CD4-positive, alpha-beta T cell treated with Interleukin-12 subunit alpha and Interleukin-12 subunit beta, for 1 hour (primary cell): ENCODE measurements around the gene METTL14.

Experiments
- DNase-seq: peaks from one replicate; pipeline ENCODE4 v3.0.0-alpha.2; 2020

METTL14 gene

DNA sequence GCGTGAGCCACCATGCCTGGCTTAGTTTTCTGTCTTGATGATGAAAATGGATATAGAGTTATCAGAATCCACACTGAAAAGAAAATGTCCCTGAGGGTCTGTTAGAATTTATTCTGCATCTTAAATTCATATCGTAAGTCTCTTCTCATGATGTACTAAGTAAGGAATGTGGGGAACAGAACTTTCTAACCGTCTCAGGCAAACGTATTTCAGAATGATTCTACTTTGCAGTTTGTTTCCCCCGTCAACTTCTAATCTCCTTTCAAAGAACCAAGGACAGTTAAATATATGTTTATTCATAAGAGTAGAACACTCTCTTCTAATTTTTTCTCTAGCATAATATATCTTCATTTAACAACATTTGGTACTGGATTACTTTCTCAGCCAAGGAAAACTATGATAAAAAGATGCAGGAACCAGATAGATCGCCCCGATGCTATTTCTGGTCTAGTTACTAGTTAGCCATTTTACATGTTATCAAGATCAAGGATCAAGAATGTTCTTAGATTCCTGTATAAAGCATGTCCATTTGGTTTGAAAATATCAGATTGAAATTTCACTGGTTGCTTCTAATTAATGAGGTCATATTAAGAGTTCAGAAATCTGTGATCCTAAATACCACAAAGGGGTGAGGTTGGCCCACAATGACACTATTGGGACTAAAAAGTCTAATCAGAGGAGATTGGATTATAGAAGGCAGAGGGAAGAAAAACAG is 49.5 kb downstream of the METTL14 start:
- no peak for DNase-seq

- DNase-seq, result no peak
These were observed 51.7 kb downstream of the METTL14 start for GRCh38 chr4:118736900-118737299.

GRCh38 chr4:118738090-118738489 is 52.9 kb downstream of the METTL14 start:
- DNase-seq, result no peak

DNA sequence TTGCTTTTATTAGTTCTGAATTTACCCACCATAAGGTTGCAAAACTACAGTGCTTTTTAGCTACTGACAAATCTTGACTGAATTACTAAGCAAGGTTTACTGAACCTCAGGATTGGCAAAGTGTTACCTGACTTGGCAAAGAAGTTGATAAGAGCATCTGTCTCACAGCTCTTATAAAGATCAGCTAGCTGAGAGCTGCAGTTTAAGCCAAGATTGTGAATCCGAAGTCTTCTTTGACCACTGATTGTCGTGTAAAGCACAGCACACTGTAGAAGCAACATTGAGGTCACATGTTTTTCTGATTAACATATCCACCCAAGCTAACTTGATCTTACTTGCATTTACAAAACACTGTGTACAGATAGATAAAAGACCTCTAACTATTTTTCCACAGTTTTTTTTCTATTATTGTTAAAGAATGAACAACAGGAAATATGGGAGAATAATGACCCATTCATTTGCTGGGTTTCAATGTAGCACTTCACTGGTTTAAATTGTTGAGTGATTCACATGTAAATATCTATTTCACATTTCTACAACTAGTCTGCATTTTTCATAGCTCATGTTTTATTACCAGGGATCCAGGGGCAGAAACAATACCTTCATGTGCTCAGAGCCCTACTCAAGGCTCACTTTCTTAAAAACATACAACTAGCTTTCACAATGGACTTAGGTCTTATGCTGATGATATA is 54.0 kb downstream of the METTL14 start:
- DNase-seq, result no peak

GRCh38 chr4:118740869-118741268 is 55.7 kb downstream of the METTL14 start:
- peak; percentile 23 for DNase-seq

DNA sequence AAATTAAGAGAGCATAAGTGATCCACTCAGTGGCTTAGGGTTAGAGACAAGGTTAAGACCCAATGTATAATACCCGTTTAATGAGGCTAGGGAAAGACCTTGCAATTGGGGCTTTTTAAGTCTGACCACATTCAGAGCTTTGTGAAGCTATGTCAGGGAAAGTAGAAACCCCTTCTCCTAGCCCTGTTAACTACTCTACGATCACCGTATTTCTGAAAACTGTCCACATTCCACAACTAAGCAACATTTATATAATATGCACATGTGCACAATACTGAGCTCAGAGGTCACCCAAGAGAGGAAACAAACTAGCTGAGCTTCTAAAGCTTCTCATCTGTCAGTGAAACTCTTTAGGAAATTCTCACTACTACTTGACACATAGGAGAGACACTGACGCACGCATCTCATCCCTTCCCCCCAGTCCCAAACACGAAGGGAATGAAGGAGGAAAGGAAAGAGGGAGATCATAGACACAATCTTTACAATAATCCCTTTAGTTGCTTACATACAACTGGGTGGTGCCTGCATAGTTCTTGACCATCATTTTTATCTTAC is 56.2 kb downstream of the METTL14 start:
- DNase-seq, result no peak

- no peak for DNase-seq
These were observed 56.9 kb downstream of the METTL14 start for GRCh38 chr4:118742050-118742449.

DNA sequence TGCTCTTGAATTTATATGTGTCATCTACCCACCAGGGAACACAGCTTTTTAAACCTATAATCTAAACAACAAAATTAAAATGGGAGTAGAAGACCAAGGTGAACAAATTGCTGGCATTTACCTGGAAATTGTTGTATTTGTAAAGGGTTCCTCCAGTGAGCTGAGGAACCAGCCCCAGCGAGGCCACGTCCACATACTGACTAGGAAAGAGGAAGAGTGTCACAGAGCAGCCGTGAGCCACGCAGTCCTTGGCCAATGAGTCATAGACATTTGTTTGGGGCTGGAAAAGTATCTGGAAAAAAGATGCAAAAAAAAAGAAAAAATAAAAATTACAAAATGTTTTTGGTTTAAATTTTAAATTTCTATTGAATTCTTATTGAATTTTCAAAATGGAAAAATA is 58.7 kb downstream of the METTL14 start:
- no peak for DNase-seq

DNA sequence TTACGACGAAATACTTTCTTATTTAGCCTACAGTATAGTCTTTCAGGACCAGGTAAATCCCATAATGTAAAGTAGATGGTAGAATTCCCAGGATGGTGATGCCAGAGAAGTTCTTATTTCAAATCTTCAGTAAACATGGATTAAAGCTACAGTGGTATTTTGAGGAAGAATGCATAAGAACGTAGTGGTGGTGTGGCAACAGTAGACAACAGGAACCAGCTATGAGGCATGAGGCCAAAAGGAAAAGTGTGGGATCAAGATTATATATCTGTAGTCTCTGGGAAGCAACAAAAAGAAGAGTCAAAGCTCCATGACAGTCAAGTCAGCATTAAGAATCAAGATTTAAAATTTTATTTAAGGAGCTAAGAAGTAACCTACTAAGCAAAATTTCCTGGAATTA is 60.2 kb downstream of the METTL14 start:
- DNase-seq, result no peak

DNA sequence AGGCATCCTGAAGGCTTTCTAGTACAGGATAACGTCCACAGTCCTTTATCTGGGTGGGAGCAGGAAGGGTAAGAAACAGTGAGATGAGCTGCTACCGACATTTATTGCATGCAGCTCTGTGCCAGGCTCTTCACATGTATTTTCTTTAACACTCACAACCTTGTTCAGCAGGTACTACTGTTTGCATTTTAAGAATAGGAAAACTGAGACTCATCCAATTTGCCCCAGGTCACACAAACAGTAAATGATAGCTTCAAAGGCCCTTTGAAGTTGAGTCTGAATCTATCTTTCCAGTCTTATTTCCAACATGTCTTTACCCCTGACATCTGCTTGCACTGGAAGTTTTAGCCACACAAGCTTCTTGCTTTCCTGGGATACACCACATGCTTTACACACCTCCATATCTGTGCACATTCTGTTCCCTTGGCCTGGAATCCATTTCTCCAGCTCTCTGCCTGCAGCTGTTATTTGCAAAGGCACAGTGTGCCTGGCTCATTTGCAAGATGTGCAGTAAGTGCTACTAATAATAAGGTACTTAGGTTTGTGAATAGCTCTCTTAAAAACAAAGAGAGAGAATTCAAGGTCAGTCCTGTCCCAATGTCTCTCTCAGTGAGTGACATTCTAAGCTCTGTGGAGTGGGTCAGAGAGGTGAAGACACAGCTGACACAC is 61.2 kb downstream of the METTL14 start:
- DNase-seq, result no peak

GRCh38 chr4:118749347-118749988 is 64.3 kb downstream of the METTL14 start:
- no peak for DNase-seq

DNA sequence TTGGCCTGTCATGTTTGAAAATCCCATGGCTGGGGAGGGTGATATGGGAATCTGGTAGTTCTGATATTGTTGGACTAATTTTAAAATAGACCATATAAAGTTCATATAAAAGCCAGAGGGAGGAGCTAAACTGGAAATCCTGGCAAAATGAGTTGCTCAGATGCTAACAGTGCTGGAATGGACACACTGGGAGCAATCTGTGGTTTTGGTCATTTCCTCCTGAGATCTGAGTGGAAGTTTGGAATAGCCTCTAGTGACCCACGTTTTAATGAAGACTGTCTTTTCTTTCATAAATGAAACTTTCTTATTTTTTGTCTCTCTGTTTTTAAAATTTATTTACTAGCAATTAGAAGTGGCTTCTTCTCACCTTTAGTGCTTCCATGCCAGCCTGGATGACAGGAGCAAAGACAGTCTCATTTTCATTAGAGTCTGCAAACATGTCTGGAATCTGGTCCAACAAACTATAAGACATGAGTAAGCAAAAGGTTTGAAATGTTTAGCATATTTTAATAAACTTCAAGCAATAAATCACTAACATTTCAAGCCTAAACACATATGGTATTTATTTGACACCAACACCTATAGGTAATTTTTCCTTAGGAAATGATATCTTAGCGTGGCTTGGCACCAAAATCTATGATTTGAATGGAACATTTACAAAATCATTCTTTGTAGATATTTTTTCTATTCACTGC is 66.6 kb downstream of the METTL14 start:
- DNase-seq, result no peak

DNA sequence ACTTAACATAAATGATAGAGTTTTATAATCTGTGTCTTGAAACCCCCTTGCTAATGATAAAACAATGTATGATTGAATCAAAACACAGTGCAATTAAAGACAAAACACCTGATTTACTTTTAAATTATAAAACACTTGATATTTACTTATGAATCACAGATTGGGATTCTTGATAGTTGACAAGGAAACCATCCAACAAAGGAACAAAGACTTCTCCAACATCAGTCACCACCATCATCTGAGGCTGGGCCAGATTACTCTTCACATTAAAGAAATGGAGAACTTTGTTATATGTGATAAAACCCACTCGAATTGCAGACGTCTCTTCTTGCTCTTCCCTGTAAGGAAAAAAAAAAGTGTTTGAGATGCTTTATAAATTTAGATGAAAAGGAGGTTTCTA is 67.4 kb downstream of the METTL14 start:
- no peak for DNase-seq

DNA sequence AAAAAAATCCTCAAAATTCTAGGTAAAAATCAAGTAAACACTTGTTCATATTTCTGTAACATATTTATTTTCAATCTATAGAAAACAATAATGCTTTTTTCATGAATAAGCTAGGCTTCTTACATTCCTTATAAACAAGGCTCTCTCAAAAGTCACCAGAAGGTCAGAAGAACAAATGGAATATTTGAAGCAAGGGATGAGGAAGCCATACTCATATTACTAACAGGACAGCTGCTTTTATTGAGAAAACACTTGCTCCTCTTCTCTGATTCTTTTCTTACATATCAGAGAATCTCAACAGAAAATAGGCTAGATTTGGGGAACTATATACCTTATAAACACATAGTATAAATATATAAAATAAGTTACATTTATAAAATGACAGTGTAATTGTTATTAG is 67.9 kb downstream of the METTL14 start:
- DNase-seq, result no peak

DNA sequence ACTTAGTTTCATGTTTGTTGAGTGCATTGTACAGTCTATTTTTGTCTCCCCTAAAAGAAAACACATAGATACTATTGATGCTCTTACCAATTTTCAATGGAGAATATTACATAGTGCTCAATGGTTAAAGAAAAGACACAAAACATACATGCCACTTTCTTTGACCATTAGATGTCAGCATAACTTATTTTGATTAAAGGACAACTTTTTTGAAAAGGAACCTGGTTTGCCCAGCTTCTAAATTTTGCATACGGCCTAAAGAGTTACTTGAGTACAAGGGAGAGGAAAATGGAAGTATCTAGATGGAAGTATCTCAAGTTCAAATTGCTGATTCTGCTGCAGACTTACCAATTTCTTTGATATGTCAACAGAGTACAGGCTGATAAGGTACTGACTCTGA is 68.5 kb downstream of the METTL14 start:
- DNase-seq, result no peak

DNA sequence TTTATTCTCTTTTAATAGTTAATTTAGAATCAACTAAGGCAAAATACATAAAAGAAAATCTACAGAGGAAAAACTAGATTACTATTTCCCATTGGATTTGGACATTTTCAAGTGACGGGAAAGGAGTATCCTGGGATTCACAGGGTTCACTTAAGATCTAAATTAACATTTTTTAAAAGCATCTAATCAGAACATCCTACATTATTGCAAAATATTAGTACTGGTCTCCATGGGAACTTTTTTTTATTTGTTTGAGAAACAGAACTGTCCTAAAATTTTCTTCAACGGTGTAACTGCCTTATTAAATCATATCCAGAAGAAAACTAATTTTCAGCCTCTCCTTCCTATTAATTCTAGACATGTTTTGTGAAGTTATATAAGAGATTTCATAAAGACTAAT is 69.7 kb downstream of the METTL14 start:
- no peak for DNase-seq

DNA sequence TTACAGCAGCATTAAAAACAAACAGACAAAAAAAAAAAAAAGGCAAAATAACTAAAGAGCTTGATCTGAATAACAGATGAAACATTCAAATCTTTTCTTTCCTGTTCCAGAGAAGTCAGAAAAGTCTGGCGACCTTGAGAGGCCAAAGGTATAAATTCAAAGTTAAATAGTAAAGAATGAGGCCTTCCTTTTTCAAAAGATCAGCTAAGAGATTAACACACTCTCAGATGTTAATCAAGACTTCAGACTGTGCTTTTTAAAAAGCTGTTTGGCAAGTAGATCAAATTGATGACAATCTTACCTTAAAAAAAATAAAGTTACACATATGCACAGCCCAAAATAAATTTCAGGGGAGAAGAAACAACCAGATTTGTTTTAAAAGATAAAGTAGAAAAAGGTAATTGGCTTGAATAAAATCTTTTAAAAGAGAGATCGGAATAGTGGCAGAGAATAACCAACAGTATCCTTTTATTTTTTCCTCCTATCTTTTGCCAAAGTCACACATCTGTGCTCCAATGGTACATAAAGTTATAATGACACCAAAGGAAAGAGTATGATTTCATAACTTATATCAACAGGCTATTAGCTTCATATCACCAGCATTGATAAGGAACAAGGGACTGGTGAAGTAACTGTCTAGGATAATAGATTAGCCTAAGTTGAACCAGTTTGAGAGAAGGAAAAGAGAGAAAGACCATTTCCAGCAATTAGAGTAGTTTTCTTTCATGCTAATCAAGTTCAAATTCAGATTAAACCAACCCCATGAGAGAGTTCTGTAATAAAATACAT is 70.4 kb downstream of the METTL14 start:
- no peak for DNase-seq

DNA sequence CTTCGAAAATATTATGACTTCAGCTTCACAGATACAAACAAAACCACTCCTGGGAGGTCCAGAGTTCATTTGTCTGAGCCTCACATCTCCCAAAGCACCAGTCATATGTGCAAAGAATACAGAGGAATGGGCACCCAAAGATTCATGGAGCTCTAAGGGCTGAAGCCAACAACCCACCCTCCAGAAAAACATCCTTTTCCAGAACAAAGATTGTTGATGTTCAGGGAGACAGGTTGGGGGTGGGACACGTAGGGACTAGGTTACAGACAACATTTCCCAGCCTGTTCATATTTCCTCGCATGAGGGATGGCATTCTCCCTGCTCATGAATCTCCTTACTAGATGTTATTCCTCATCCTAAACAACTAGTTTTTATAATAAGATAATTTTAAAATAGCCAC is 71.2 kb downstream of the METTL14 start:
- DNase-seq, result no peak

GRCh38 chr4:118756958-118757357 is 71.8 kb downstream of the METTL14 start:
- DNase-seq, result no peak

- DNase-seq, result no peak
These were observed 72.6 kb downstream of the METTL14 start for GRCh38 chr4:118757761-118758251.

- no peak for DNase-seq
These were observed 73.1 kb downstream of the METTL14 start for GRCh38 chr4:118758293-118758692.

DNA sequence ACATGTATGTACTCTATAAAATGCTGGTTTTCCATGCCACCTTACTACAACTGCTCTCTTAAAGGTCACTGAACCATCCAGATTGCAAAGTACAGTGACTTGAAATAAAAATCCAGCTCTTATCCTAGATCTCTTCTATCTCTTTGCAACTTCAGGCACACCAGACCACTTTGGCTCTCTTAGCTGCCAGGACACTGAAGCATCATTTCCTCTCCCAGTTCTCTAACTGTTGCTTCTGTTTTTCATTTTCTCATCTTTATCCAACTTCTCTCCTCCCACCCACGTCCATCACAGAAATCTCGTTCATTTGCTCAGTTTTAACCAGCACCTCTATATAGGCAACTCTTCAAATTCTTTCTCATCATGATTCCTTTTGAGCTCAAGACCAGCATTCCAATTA is 74.3 kb downstream of the METTL14 start:
- DNase-seq, result no peak
